Middle frontal gyrus (tissue), 1 donor: ENCODE results near the gene USP31.

Experiments used
- DNase-seq: peaks from one replicate; pipeline ENCODE4 v3.0.0-alpha.2; 2015; ENCODE audit warnings: low spot score; ENCODE audit errors: extremely low spot score

USP31 gene

GRCh38 chr16:23020084-23020483, 129.2 kb downstream of the USP31 start:
- no peak for DNase-seq

DNA sequence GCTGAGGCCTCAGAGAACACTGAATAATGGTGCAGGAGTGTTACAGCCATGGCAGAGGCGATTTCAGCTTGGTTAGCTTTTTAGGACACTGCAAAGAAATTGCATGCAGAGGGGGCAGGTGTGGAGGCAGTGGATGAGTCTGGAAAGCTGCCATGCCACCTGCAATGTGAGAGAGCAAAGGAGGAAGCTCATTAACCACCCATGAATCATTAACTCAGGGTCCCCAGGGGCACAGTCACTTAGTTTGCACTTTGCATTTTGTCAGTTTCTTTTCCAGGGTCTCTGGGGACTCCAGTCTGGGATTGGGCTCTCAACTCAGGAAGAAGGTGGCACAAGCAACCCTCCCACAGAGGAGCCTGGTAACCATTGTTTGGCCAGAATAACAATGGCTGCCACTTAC, 132.9 kb downstream of the USP31 start:
- no peak for DNase-seq

DNA sequence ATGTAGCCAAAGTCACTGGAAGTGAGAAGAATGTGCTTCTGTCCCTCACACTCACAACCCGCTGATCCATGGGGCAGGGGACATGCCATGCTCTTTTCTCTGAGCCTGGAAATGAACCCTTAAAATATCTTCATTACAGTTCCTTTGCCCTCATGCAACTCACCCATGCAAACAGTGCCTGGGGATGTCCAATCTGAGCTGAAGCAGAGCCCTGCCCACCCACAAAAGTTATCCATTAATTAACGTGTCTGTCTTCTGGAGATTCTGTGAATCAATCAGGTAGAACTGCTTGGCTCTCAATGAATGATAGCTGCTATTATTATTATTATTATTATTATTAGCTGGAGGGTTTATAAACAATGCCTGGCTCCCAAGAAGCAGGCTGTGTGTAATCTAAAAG, 133.7 kb downstream of the USP31 start:
- no peak for DNase-seq

GRCh38 chr16:23014592-23014991, 134.7 kb downstream of the USP31 start:
- DNase-seq, result no peak
